NB4 (cell line): Measurements from ENCODE around the gene CHMP1B.

Experiments used
- CTCF ChIP-seq: IDR thresholded peaks from one replicate; pipeline ENCODE4 v1.5.1; 2012; ENCODE audit warnings: low read depth, low read length
- MAX ChIP-seq: IDR thresholded peaks from 2 replicates; pipeline ENCODE4 v1.6.1; 2011; ENCODE audit warnings: low read depth, low read length

GRCh38 chr18:11866329-11866728 lies 15.1 kb downstream of the CHMP1B start:
- TF ChIP-seq CTCF (no peak), MAX (no peak)
